MM.1S (cell line): ENCODE measurements around the gene EIF4E1B.

Source experiments
- DNase-seq: peaks from one replicate; pipeline ENCODE4 v3.0.0-alpha.2; 2015
- H2AFZ ChIP-seq: fragments of 300-600 bp; sonication (generic); 2 replicates; pipeline ENCODE4 v1.6.0; 2016; ENCODE audit warnings: antibody characterized with exemption, low read length
- H3F3A ChIP-seq: fragments of 300-600 bp; sonication (generic); 2 replicates; pipeline ENCODE4 v1.6.1; 2016; ENCODE audit warnings: mild to moderate bottlenecking, antibody characterized with exemption, low read length, moderate library complexity, mixed read lengths; ENCODE audit not compliant: insufficient read depth
- H3K27ac ChIP-seq: fragments of 300-600 bp; sonication (generic); 2 replicates; pipeline ENCODE4 v1.5.1; 2016; ENCODE audit warnings: mild to moderate bottlenecking, low read length
- H3K27me3 ChIP-seq: fragments of 300-600 bp; sonication (generic); replicated peaks from 2 replicates; pipeline ENCODE4 v1.6.0; 2016; ENCODE audit warnings: low read length; ENCODE audit not compliant: insufficient read depth
- H3K36me3 ChIP-seq: fragments of 300-600 bp; sonication (generic); replicated peaks from 2 replicates; pipeline ENCODE4 v1.6.1; 2016; ENCODE audit warnings: mild to moderate bottlenecking, low read length, mixed read lengths; ENCODE audit not compliant: insufficient read depth
- H3K4me1 ChIP-seq: fragments of 300-600 bp; sonication (generic); 2 replicates; pipeline ENCODE4 v1.6.1; 2016; ENCODE audit warnings: low read length, mixed read lengths
- H3K4me2 ChIP-seq: fragments of 300-600 bp; sonication (generic); 2 replicates; pipeline ENCODE4 v1.6.0; 2016; ENCODE audit warnings: low read depth, low read length
- H3K4me3 ChIP-seq: fragments of 300-600 bp; sonication (generic); 2 replicates; pipeline ENCODE4 v1.5.1; 2016; ENCODE audit warnings: low read length, mixed read lengths
- H3K79me2 ChIP-seq: fragments of 300-600 bp; sonication (generic); 2 replicates; pipeline ENCODE4 v1.6.1; 2016; ENCODE audit warnings: mixed run types, low read length, mixed read lengths
- H3K9ac ChIP-seq: fragments of 300-600 bp; sonication (generic); 2 replicates; pipeline ENCODE4 v1.6.1; 2016; ENCODE audit warnings: low read length, mixed read lengths
- H3K9me2 ChIP-seq: fragments of 300-600 bp; sonication (generic); replicated peaks from 2 replicates; pipeline ENCODE4 v1.6.1; 2016; ENCODE audit warnings: mild to moderate bottlenecking, low read length, mixed read lengths; ENCODE audit not compliant: insufficient read depth
- H3K9me3 ChIP-seq: fragments of 300-600 bp; sonication (generic); replicated peaks from 2 replicates; pipeline ENCODE4 v1.6.1; 2016; ENCODE audit warnings: mild to moderate bottlenecking, low read length, mixed read lengths; ENCODE audit not compliant: insufficient read depth
- H4K20me1 ChIP-seq: fragments of 300-600 bp; sonication (generic); 2 replicates; pipeline ENCODE4 v1.6.1; 2016; ENCODE audit warnings: mild to moderate bottlenecking, low read length, moderate library complexity, mixed read lengths; ENCODE audit not compliant: insufficient read depth
- CTCF ChIP-seq: fragments of 300-600 bp; sonication (generic); IDR thresholded peaks from 2 replicates; pipeline ENCODE4 v1.5.1; 2016; ENCODE audit warnings: antibody characterized with exemption, low read length, mixed read lengths
- EZH2 ChIP-seq: fragments of 300-600 bp; sonication (generic); optimal IDR thresholded peaks from 2 replicates; pipeline ENCODE3; 2017; ENCODE audit warnings: low read depth, mild to moderate bottlenecking, antibody characterized with exemption, low read length, mixed read lengths
- EZH2phosphoT487 ChIP-seq: fragments of 300-600 bp; sonication (generic); IDR thresholded peaks from 2 replicates; pipeline ENCODE4 v1.6.1; 2018; ENCODE audit warnings: antibody characterized with exemption, low read length

Gene EIF4E1B

GRCh38 chr5:176642675-176643490 lies 12.4 kb downstream of the EIF4E1B start:
- TF ChIP-seq EZH2phosphoT487 = no peak
- no peak for TF ChIP-seq EZH2
- TF ChIP-seq CTCF = no peak
- H2AFZ ChIP-seq = no peak overlapping the region
- H3K9me3 ChIP-seq = no peaks in the 10 kb centered on the region
- H3F3A ChIP-seq = no peaks in the 10 kb centered on the region
- H3K9ac ChIP-seq = no peak overlapping the region
- H3K4me3 ChIP-seq = no peak overlapping the region
- H3K4me1 ChIP-seq = peaks cover 6% of the 10 kb centered on the region
- peaks cover 5% of the 10 kb centered on the region for H3K79me2 ChIP-seq
- no peak overlapping the region for H3K27ac ChIP-seq
- no peaks in the 10 kb centered on the region for H3K36me3 ChIP-seq
- peaks cover 7% of the 10 kb centered on the region; the same call in 1 of the 2 replicates for H3K27me3 ChIP-seq
- no peak for DNase-seq
- no peak overlapping the region for H3K4me2 ChIP-seq
- H3K9me2 ChIP-seq = no peaks in the 10 kb centered on the region
- H4K20me1 ChIP-seq = no peaks in the 10 kb centered on the region

- Histone ChIP-seq H3K9ac (no peak overlapping the region), H3K27ac (no peak overlapping the region), H3K27me3 (0 out of 2 replicates have a peak, but pooled peaks cover under 1% of the 10 kb centered on the region), H3K9me2 (no peaks in the 10 kb centered on the region), H3K79me2 (peaks cover 11% of the 10 kb centered on the region), H3K4me2 (no peak overlapping the region), H2AFZ (no peak overlapping the region), H4K20me1 (no peaks in the 10 kb centered on the region), H3K4me3 (no peak overlapping the region), H3K36me3 (no peaks in the 10 kb centered on the region), H3K9me3 (no peaks in the 10 kb centered on the region), H3K4me1 (peaks cover 14% of the 10 kb centered on the region), H3F3A (no peaks in the 10 kb centered on the region)
- DNase-seq = no peak
- TF ChIP-seq CTCF (no peak), EZH2phosphoT487 (no peak), EZH2 (no peak)
Measured at GRCh38 chr5:176643491-176644219, 13.2 kb downstream of the EIF4E1B start.

GRCh38 chr5:176644294-176644693 lies 13.8 kb downstream of the EIF4E1B start:
- Histone ChIP-seq H3K27ac (no peak overlapping the region), H3K4me2 (no peak overlapping the region), H3K9me2 (no peaks in the 10 kb centered on the region), H3K9me3 (no peaks in the 10 kb centered on the region), H4K20me1 (no peaks in the 10 kb centered on the region), H3K27me3 (no peaks in the 10 kb centered on the region), H3K36me3 (no peaks in the 10 kb centered on the region), H3K9ac (no peak overlapping the region), H3K4me3 (no peak overlapping the region), H3F3A (no peaks in the 10 kb centered on the region), H3K79me2 (peaks cover 13% of the 10 kb centered on the region), H2AFZ (no peak overlapping the region), H3K4me1 (peaks cover 19% of the 10 kb centered on the region)
- DNase-seq = no peak
- TF ChIP-seq EZH2 = no peak
- no peak for TF ChIP-seq CTCF
- no peak for TF ChIP-seq EZH2phosphoT487
